IPS-20b (cell line): ENCODE results near the gene TUBGCP5.
"Not testable (repeated sequence)": the region's sequence is repeated elsewhere in the genome, so short reads cannot be mapped to it uniquely, and the experiment has no call there.

Experiments
- H3K27ac ChIP-seq: one replicate; pipeline ENCODE4 v1.5.1; 2013; ENCODE audit warnings: low read length
- H3K27me3 ChIP-seq: 2 replicates; pipeline ENCODE4 v1.6.1; 2013; ENCODE audit warnings: mild to moderate bottlenecking, low read length, inconsistent platforms; ENCODE audit not compliant: insufficient read depth
- H3K36me3 ChIP-seq: 2 replicates; pipeline ENCODE4 v1.6.1; 2013; ENCODE audit warnings: low read depth, mild to moderate bottlenecking, inconsistent platforms, low read length, moderate library complexity; ENCODE audit not compliant: insufficient read depth
- H3K4me1 ChIP-seq: 2 replicates; pipeline ENCODE4 v1.6.1; 2013; ENCODE audit warnings: mild to moderate bottlenecking, control low read depth, inconsistent platforms, low read length, moderate library complexity; ENCODE audit not compliant: insufficient read depth
- H3K4me3 ChIP-seq: 2 replicates; pipeline ENCODE4 v1.5.1; 2013; ENCODE audit warnings: mild to moderate bottlenecking, low read length, inconsistent platforms
- H3K9ac ChIP-seq: 2 replicates; pipeline ENCODE4 v1.6.1; 2013; ENCODE audit warnings: low read depth, mild to moderate bottlenecking, inconsistent platforms, low read length, moderate library complexity
- H3K9me3 ChIP-seq: 2 replicates; pipeline ENCODE4 v1.6.1; 2013; ENCODE audit warnings: mild to moderate bottlenecking, low read depth, low read length, inconsistent platforms; ENCODE audit not compliant: insufficient read depth

The TUBGCP5 gene

GRCh38 chr15:23039143-23039916 lies at the start of gene TUBGCP5:
Gene TUBGCP5 (minus strand): TSS chr15:23039569. CDS start chr15:23039543, 26 bp downstream.
- Histone ChIP-seq H3K27ac (no peak within 1 kb of the TSS), H3K4me3 (peak within 1 kb of the TSS; percentile 81)

GRCh38 chr15:23083115-23083514 lies 43.7 kb upstream of the TUBGCP5 start:
- Histone ChIP-seq H3K9me3 (no peaks in the 10 kb centered on the region), H3K9ac (no peak overlapping the region), H3K36me3 (no peaks in the 10 kb centered on the region), H3K27ac (no peak overlapping the region), H3K4me1 (no peaks in the 10 kb centered on the region), H3K4me3 (no peak overlapping the region), H3K27me3 (no peaks in the 10 kb centered on the region)

More at GRCh38 chr15:23039143-23039916, at the start of gene TUBGCP5:
- Histone ChIP-seq H3K27me3 (no peaks in the 10 kb centered on the region), H3K9ac (peak within 1 kb of the TSS; percentile 88), H3K4me1 (no peaks in the 10 kb centered on the region), H3K9me3 (no peaks in the 10 kb centered on the region; the same call in 1 of the 2 replicates), H3K36me3 (peaks cover 20% of the 10 kb centered on the region)

DNA sequence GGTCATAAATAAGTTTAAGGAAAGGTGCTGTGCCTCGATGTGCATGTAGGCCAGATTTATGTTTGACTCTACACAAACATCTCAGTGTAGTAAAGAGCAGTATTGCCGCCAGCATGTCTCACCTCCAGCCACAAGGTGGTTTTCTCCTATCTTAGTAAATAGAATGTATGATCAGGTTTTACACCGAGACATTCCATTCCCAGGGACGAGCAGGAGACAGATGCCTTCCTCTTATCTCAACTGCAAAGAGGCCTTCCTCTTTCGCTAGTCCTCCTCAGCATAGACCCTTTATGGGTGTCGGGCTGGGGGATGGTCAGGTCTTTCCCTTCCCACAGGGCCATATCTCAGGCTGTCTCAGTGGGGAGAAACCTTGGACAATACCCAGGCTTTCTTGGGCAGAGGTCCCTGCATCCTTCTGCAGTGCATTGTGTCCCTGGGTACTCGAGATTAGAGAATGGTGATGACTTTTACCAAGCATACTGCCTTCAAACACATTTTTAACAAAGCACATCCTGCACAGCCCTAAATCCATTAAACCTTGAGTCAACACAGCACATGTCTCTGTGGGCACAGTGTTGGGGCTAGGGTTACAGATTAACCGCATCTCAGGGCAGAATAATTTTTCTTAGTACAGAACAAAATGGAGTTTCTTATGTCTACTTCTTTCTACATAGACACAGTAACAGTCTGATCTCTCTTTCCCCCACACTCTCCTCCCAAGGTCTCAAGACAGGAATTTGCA lies 42.8 kb upstream of the TUBGCP5 start:
- H3K9ac ChIP-seq, H3K27ac ChIP-seq, H3K4me1 ChIP-seq, H3K4me3 ChIP-seq, H3K27me3 ChIP-seq, H3K36me3 ChIP-seq, H3K9me3 ChIP-seq: not testable (repeated sequence)

GRCh38 chr15:23081271-23081670 lies 41.9 kb upstream of the TUBGCP5 start:
- no peak overlapping the region for H3K9ac ChIP-seq
- H3K4me3 ChIP-seq, result no peak overlapping the region
- H3K27me3 ChIP-seq, result no peaks in the 10 kb centered on the region
- no peak overlapping the region for H3K27ac ChIP-seq
- no peaks in the 10 kb centered on the region for H3K4me1 ChIP-seq
- H3K36me3 ChIP-seq, result no peaks in the 10 kb centered on the region
- H3K9me3 ChIP-seq, result no peaks in the 10 kb centered on the region

GRCh38 chr15:23079766-23080165 lies 40.4 kb upstream of the TUBGCP5 start:
- no peak overlapping the region for H3K9ac ChIP-seq

DNA sequence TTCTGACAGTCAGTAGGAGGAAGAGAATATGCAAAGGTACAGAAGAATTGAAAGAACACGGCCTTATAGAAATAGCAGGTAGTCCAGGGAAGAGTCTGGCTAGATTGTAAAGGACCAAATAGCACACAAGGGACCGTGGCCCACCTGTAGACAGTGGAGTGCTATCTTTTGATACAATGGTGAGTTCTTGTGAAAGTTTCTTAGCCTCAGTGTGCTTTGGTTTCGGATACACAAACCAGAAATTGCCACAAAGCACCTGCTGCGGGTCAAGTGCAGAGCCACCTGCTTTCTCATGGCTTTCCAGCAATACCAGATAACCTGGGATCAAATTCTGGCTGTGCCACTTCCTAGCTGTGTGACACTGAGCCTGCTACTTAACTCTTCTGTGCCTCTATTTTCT lies 36.6 kb upstream of the TUBGCP5 start:
- Histone ChIP-seq H3K27me3 (no peaks in the 10 kb centered on the region), H3K27ac (no peak overlapping the region), H3K4me1 (no peaks in the 10 kb centered on the region), H3K36me3 (no peaks in the 10 kb centered on the region), H3K4me3 (no peak overlapping the region), H3K9me3 (no peaks in the 10 kb centered on the region), H3K9ac (no peak overlapping the region)

More at GRCh38 chr15:23079766-23080165, 40.4 kb upstream of the TUBGCP5 start:
- no peaks in the 10 kb centered on the region for H3K4me1 ChIP-seq
- H3K27me3 ChIP-seq, result no peaks in the 10 kb centered on the region
- H3K4me3 ChIP-seq, result no peak overlapping the region
- H3K9me3 ChIP-seq, result no peaks in the 10 kb centered on the region
- H3K27ac ChIP-seq, result no peak overlapping the region
- H3K36me3 ChIP-seq, result no peaks in the 10 kb centered on the region

- no peaks in the 10 kb centered on the region for H3K36me3 ChIP-seq
- H3K9ac ChIP-seq, result no peak overlapping the region
- no peak overlapping the region for H3K27ac ChIP-seq
- H3K4me3 ChIP-seq, result no peak overlapping the region
- no peaks in the 10 kb centered on the region for H3K27me3 ChIP-seq
- no peaks in the 10 kb centered on the region for H3K9me3 ChIP-seq
- no peaks in the 10 kb centered on the region for H3K4me1 ChIP-seq
Measured at GRCh38 chr15:23074684-23075083, 35.3 kb upstream of the TUBGCP5 start.

DNA sequence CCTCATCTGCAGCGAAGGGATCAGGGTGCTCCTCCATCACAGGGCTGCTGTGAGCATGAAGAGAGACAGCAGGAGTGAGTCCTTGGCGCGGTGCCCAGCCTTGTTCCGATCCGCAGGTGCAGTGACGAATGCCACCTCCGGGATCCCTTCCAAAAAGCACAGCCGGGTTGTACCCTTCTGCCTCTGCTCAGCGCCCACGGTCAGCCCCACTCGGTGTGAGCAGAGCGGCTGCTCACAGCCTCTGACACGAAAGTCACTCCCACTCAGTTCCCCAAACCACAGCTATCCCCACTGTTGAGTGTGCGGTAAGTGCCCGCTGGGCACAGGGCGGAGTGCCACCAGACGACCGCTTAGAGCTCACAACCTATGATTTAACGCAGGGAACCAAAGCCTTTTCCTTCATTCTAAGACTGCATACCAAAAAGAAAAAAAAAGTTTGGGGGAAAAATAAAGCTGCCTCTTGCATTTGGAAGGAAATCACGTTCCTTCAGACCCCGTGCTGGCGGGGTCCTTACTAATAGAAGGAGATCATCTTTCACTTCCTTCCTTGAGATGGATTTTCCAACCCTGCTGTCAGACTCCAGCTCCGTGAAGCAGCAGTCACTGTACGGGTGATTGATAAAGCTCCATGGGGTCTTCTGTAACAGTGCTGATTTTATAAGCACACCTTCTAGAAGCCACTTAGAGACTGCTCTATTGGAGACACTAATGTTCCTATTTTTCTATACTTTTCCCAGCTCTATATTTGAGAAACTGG lies 34.7 kb upstream of the TUBGCP5 start:
- Histone ChIP-seq H3K27me3 (no peaks in the 10 kb centered on the region), H3K36me3 (no peaks in the 10 kb centered on the region), H3K4me1 (no peaks in the 10 kb centered on the region), H3K9me3 (no peaks in the 10 kb centered on the region), H3K4me3 (no peak overlapping the region), H3K9ac (no peak overlapping the region), H3K27ac (no peak overlapping the region)

DNA sequence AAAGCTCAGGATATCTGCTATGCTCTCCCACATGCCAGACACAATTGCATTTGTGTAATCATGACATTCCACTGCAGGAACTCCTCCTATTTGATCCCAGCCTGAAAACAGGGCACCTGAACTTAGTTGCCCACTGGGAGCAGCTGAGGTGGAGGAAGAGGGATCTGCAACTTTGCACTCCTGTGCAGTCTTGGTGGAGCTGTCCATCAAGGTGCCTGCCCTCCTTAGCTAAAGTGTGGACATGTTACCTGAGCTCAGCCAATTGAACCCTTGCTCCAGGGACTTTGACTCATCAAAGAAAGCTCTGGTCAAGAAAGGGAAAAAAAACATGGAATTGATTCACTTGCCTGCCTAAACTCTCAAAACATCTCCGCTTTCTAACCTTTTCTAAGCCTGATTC lies 33.3 kb upstream of the TUBGCP5 start:
- Histone ChIP-seq H3K4me1 (no peaks in the 10 kb centered on the region), H3K27me3 (no peaks in the 10 kb centered on the region), H3K27ac (no peak overlapping the region), H3K9me3 (no peaks in the 10 kb centered on the region), H3K4me3 (no peak overlapping the region), H3K9ac (no peak overlapping the region), H3K36me3 (no peaks in the 10 kb centered on the region)

GRCh38 chr15:23069496-23070166 lies 30.3 kb upstream of the TUBGCP5 start:
- Histone ChIP-seq H3K4me3 (no peak overlapping the region), H3K9me3 (no peaks in the 10 kb centered on the region)

GRCh38 chr15:23067416-23067815 lies 28.0 kb upstream of the TUBGCP5 start:
- Histone ChIP-seq H3K4me3 (no peak overlapping the region), H3K27me3 (no peaks in the 10 kb centered on the region), H3K4me1 (no peaks in the 10 kb centered on the region), H3K9ac (no peak overlapping the region), H3K36me3 (no peaks in the 10 kb centered on the region), H3K27ac (no peak overlapping the region), H3K9me3 (peaks cover 6% of the 10 kb centered on the region)

More at GRCh38 chr15:23069496-23070166, 30.3 kb upstream of the TUBGCP5 start:
- Histone ChIP-seq H3K4me1 (no peaks in the 10 kb centered on the region), H3K9ac (no peak overlapping the region), H3K27ac (no peak overlapping the region), H3K27me3 (no peaks in the 10 kb centered on the region), H3K36me3 (no peaks in the 10 kb centered on the region)
